ENCODE measurements around the gene MYL3.
"Not testable (repeated sequence)": the region's sequence is repeated elsewhere in the genome, so short reads cannot be mapped to it uniquely, and the experiment has no call there.

MYL3 gene

GRCh38 chr3:46831316-46831715 is 31.9 kb downstream of the MYL3 start:
- Histone ChIP-seq H3K36me3 (ENCODE audit: insufficient read depth, low read length) (no peaks in the 10 kb centered on the region), H3K27ac (ENCODE audit: low read depth, low read length) (no peak overlapping the region), H3K9ac (ENCODE audit: low read depth, low read length) (no peak overlapping the region), H3K27me3 (ENCODE audit: insufficient read depth, low read length) (no peaks in the 10 kb centered on the region), H3K9me3 (ENCODE audit: insufficient read depth, low read depth, low read length) (no peaks in the 10 kb centered on the region), H3K4me3 (ENCODE audit: low read length) (no peak overlapping the region), H3K4me1 (ENCODE audit: insufficient read depth, low read length) (no peaks in the 10 kb centered on the region)
- 100% methylated on average over 2 of the region's 3 CpGs for WGBS

GRCh38 chr3:46830801-46831200 is 32.4 kb downstream of the MYL3 start:
- WGBS: 89% methylated on average over 2 of the region's 2 CpGs

DNA sequence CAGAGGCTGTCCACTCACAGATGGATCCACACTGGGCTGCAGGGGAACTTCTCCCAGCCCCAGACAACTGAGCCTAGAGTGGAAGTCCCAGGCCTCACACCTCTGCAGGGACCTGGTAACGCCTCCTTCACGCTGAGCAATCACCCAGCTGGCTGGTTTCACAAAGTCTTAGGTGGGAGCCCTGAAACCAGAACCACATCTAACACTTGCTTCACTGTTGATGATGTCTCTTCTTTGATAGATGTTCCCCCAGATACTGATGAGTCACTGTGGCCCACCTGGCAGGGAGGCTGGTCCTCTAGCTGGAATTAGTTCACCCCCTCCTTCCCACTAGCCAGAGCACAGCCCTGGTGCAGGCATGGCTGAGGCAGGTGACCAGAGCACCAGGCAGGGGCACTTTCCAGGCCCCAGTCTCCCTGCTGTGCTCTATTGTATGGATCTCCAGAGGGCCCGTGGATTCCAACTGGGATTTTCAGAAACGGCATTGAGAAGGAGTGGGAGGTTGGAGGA is 33.5 kb downstream of the MYL3 start:
- WGBS: 68% methylated on average over 4 of the region's 4 CpGs
- H3K27me3 ChIP-seq (ENCODE audit: insufficient read depth, low read length): no peaks in the 10 kb centered on the region
- no peak overlapping the region for H3K27ac ChIP-seq (ENCODE audit: low read depth, low read length)
- H3K4me3 ChIP-seq (ENCODE audit: low read length): no peak overlapping the region
- H3K9me3 ChIP-seq (ENCODE audit: insufficient read depth, low read depth, low read length): no peaks in the 10 kb centered on the region
- no peak overlapping the region for H3K9ac ChIP-seq (ENCODE audit: low read depth, low read length)
- H3K36me3 ChIP-seq (ENCODE audit: insufficient read depth, low read length): no peaks in the 10 kb centered on the region
- no peaks in the 10 kb centered on the region for H3K4me1 ChIP-seq (ENCODE audit: insufficient read depth, low read length)

More at GRCh38 chr3:46830801-46831200, 32.4 kb downstream of the MYL3 start:
- Histone ChIP-seq H3K4me3 (ENCODE audit: low read length) (no peak overlapping the region), H3K9ac (ENCODE audit: low read depth, low read length) (no peak overlapping the region), H3K4me1 (ENCODE audit: insufficient read depth, low read length) (no peaks in the 10 kb centered on the region), H3K27ac (ENCODE audit: low read depth, low read length) (no peak overlapping the region), H3K9me3 (ENCODE audit: insufficient read depth, low read depth, low read length) (no peaks in the 10 kb centered on the region), H3K36me3 (ENCODE audit: insufficient read depth, low read length) (no peaks in the 10 kb centered on the region), H3K27me3 (ENCODE audit: insufficient read depth, low read length) (no peaks in the 10 kb centered on the region)

GRCh38 chr3:46825450-46825849 is 37.8 kb downstream of the MYL3 start:
- peaks cover 3% of the 10 kb centered on the region; the same call in 1 of the 2 replicates for H3K4me1 ChIP-seq (ENCODE audit: insufficient read depth, low read length)
- WGBS: 80% methylated on average over 2 of the region's 2 CpGs
- H3K36me3 ChIP-seq (ENCODE audit: insufficient read depth, low read length): no peaks in the 10 kb centered on the region
- H3K27me3 ChIP-seq (ENCODE audit: insufficient read depth, low read length): no peaks in the 10 kb centered on the region
- H3K4me3 ChIP-seq (ENCODE audit: low read length): no peak overlapping the region
- peaks cover 28% of the 10 kb centered on the region for H3K9me3 ChIP-seq (ENCODE audit: insufficient read depth, low read depth, low read length)
- H3K27ac ChIP-seq (ENCODE audit: low read depth, low read length): no peak overlapping the region
- H3K9ac ChIP-seq (ENCODE audit: low read depth, low read length): no peak overlapping the region

- WGBS: 80% methylated on average over 2 of the region's 2 CpGs
Observed at GRCh38 chr3:46824211-46824970, 38.9 kb downstream of the MYL3 start.

DNA sequence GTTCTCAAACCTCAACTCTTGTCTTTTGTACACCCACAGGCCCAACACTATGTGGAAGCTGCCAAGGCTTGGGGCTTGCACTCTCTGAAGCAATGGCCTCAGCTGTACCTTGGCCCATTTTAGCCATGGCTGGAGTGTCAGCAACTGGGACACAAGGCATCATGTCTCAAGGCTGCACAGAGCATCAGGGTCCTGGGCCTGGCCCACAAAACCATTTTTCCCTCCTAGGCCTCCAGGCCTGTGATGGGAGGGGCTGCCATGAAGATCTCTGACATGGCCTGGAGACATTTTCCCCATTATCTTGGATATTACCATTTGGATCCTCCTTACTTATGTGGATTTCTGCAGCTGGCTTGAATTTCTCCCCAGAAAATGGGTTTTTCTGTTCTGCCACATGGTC is 39.9 kb downstream of the MYL3 start:
- H3K9ac ChIP-seq (ENCODE audit: low read depth, low read length); H3K27ac ChIP-seq (ENCODE audit: low read depth, low read length); H3K4me1 ChIP-seq (ENCODE audit: insufficient read depth, low read length); H3K27me3 ChIP-seq (ENCODE audit: insufficient read depth, low read length); H3K4me3 ChIP-seq (ENCODE audit: low read length); H3K36me3 ChIP-seq (ENCODE audit: insufficient read depth, low read length): not testable (repeated sequence)
- H3K9me3 ChIP-seq (ENCODE audit: insufficient read depth, low read depth, low read length): peaks cover 28% of the 10 kb centered on the region

More at GRCh38 chr3:46824211-46824970, 38.9 kb downstream of the MYL3 start:
- Histone ChIP-seq H3K36me3 (ENCODE audit: insufficient read depth, low read length) (no peaks in the 10 kb centered on the region), H3K9me3 (ENCODE audit: insufficient read depth, low read depth, low read length) (peaks cover 28% of the 10 kb centered on the region), H3K4me1 (ENCODE audit: insufficient read depth, low read length) (peaks cover 3% of the 10 kb centered on the region; the same call in 1 of the 2 replicates), H3K9ac (ENCODE audit: low read depth, low read length) (no peak overlapping the region), H3K4me3 (ENCODE audit: low read length) (no peak overlapping the region), H3K27ac (ENCODE audit: low read depth, low read length) (no peak overlapping the region), H3K27me3 (ENCODE audit: insufficient read depth, low read length) (no peaks in the 10 kb centered on the region)

DNA sequence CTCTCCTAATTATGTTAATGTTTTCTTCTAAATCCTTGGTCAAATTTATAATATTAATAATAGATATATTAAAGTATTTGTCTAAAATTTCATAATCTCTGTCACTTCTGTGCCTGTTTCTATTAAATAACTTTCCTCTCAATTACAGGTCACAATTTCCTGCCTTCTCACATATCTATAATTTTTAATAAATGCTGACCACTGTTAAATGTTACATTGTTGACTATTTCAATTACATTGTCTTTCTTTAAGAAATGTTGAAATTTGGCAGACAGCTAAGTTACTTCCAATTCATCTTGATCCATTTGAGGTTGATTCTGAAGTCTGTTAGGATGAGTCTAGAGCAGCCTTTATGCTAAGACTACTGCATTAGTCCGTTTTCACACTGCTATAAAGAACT is 41.7 kb downstream of the MYL3 start:
- Histone ChIP-seq H3K27ac (ENCODE audit: low read depth, low read length) (no peak overlapping the region), H3K9ac (ENCODE audit: low read depth, low read length) (no peak overlapping the region), H3K4me3 (ENCODE audit: low read length) (no peak overlapping the region), H3K27me3 (ENCODE audit: insufficient read depth, low read length) (no peaks in the 10 kb centered on the region), H3K36me3 (ENCODE audit: insufficient read depth, low read length) (no peaks in the 10 kb centered on the region), H3K9me3 (ENCODE audit: insufficient read depth, low read depth, low read length) (peaks cover 28% of the 10 kb centered on the region), H3K4me1 (ENCODE audit: insufficient read depth, low read length) (peaks cover 3% of the 10 kb centered on the region; the same call in 1 of the 2 replicates)
- 100% methylated on average over 1 of the region's 1 CpG for WGBS

- Histone ChIP-seq H3K36me3 (ENCODE audit: insufficient read depth, low read length) (no peaks in the 10 kb centered on the region), H3K4me1 (ENCODE audit: insufficient read depth, low read length) (peaks cover 3% of the 10 kb centered on the region; the same call in 1 of the 2 replicates), H3K27ac (ENCODE audit: low read depth, low read length) (no peak overlapping the region), H3K4me3 (ENCODE audit: low read length) (no peak overlapping the region), H3K9ac (ENCODE audit: low read depth, low read length) (no peak overlapping the region), H3K27me3 (ENCODE audit: insufficient read depth, low read length) (no peaks in the 10 kb centered on the region), H3K9me3 (ENCODE audit: insufficient read depth, low read depth, low read length) (peaks cover 28% of the 10 kb centered on the region)
Observed at GRCh38 chr3:46820852-46821251, 42.4 kb downstream of the MYL3 start.

DNA sequence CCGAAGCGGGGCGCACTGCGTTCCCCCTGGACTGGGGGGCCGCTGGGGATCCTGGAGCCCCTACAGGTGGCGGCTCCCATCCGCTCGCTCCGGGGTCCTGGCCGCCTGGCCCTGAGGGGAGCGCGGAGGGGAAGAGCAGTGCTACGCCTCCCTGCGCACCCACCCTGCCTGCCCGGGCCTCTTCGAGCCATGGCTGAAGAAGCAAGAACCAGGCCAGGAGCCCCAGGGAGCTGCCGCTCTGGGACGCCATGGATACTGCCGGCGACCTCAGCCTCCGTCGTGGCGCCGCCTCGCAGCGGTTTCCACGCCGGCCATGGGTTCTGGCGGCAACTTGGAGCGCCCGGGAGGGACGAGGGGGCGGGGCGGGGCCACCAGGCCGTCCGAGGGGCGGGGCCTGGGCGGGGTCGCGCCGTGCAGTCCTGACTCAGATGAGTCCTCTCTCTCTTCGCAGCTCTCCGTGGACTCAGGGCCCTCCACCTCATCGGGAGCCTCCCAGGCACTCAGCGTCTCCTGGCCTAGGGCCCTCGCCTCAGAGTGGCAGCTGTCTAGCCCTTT is 50.9 kb downstream of the MYL3 start:
- H3K4me3 ChIP-seq (ENCODE audit: low read length): peak overlapping the region; percentile 61
- peaks cover 15% of the 10 kb centered on the region for H3K27me3 ChIP-seq (ENCODE audit: insufficient read depth, low read length)
- H3K27ac ChIP-seq (ENCODE audit: low read depth, low read length): no peak overlapping the region
- peaks cover 4% of the 10 kb centered on the region for H3K4me1 ChIP-seq (ENCODE audit: insufficient read depth, low read length)
- WGBS: 4% methylated on average over 46 of the region's 46 CpGs
- H3K36me3 ChIP-seq (ENCODE audit: insufficient read depth, low read length): no peaks in the 10 kb centered on the region
- peak overlapping the region; percentile 49 for H3K9ac ChIP-seq (ENCODE audit: low read depth, low read length)
- no peaks in the 10 kb centered on the region for H3K9me3 ChIP-seq (ENCODE audit: insufficient read depth, low read depth, low read length)

DNA sequence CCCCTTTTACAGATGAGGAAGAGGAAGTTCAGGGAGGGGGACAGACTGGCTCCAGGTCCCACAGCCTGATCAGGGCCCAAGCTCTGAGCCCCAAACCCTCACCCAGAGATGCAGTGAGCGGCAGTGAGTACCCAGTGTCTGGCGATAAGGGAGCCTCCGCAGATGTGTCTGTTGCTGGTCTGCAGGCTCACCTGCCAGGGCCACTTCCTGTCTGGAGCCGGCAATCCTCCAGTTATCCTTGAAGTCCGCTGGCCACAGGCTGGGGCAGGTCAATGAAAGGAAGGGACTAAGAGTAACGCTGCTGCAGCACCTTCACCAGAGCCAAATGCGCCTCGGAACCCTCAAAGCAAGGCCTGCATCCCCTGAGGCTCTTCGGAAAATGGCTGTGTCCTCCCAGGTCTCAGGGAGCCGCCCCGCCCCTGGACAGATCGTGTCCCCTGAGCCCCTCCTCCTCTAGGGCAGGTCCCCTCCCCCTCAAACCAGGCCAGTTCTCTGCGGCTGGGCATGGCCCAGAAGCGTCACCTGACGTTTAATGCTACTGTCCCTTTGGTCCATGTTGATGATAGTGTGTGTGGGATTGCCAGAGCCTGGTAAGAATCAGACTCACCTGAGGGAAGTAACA is 51.5 kb downstream of the MYL3 start:
- 29% methylated on average over 15 of the region's 15 CpGs for WGBS
- no peaks in the 10 kb centered on the region for H3K36me3 ChIP-seq (ENCODE audit: insufficient read depth, low read length)
- H3K4me1 ChIP-seq (ENCODE audit: insufficient read depth, low read length): peaks cover 4% of the 10 kb centered on the region
- no peaks in the 10 kb centered on the region for H3K9me3 ChIP-seq (ENCODE audit: insufficient read depth, low read depth, low read length)
- H3K9ac ChIP-seq (ENCODE audit: low read depth, low read length): peak overlapping the region; percentile 49
- peak overlapping the region; percentile 61 for H3K4me3 ChIP-seq (ENCODE audit: low read length)
- peaks cover 15% of the 10 kb centered on the region for H3K27me3 ChIP-seq (ENCODE audit: insufficient read depth, low read length)
- no peak overlapping the region for H3K27ac ChIP-seq (ENCODE audit: low read depth, low read length)

- 83% methylated on average over 6 of the region's 6 CpGs for WGBS
- H3K27ac ChIP-seq (ENCODE audit: low read depth, low read length); H3K9me3 ChIP-seq (ENCODE audit: insufficient read depth, low read depth, low read length); H3K9ac ChIP-seq (ENCODE audit: low read depth, low read length); H3K4me1 ChIP-seq (ENCODE audit: insufficient read depth, low read length); H3K4me3 ChIP-seq (ENCODE audit: low read length); H3K36me3 ChIP-seq (ENCODE audit: insufficient read depth, low read length): not testable (repeated sequence)
- H3K27me3 ChIP-seq (ENCODE audit: insufficient read depth, low read length): peaks cover 11% of the 10 kb centered on the region
Observed at GRCh38 chr3:46808766-46809165, 54.5 kb downstream of the MYL3 start.

Data from HUES64 (cell line).